Adrenal gland (tissue), 12 donors: Measurements from ENCODE around the gene ZNF346. TPM values are rescaled to one million over a fixed set of nuclear protein-coding genes. Genes with fewer than 3 reads are reported as not detected.

Source experiments
- DNase-seq, 7 donors: peaks; one replicate each; pipeline ENCODE4 v3.0.0-alpha.2; 2019 to 2020
- H3K27ac ChIP-seq, 5 donors: fragments of 200-600 bp; sonication (generic) in 4 of 5; 1 replicate in 3 of 5; 2 replicates in 2 of 5; pipeline versions ENCODE4 v1.5.1 to v1.8.0; 2016 to 2020; ENCODE audit warnings: mild to moderate bottlenecking in 1 of 5
- H3K27me3 ChIP-seq: fragments of 200-600 bp; 2 replicates; pipeline ENCODE4 v1.8.0; 2021
- H3K36me3 ChIP-seq, 2 donors: fragments of 200-600 bp; replicated peaks in 1 of 2; 1 replicate in 1 of 2; 2 replicates in 1 of 2; pipeline versions ENCODE4 v1.5.1 to v1.8.0; 2018 to 2022
- H3K4me1 ChIP-seq, 2 donors: fragments of 200-600 bp; replicated peaks in 1 of 2; 1 replicate in 1 of 2; 2 replicates in 1 of 2; pipeline versions ENCODE4 v1.5.1 to v1.8.0; 2018 to 2021
- H3K4me3 ChIP-seq, 4 donors: fragments of 200-600 bp; sonication (generic) in 3 of 4; one replicate each; pipeline ENCODE4 v1.5.1; 2016 to 2018
- H3K9me3 ChIP-seq, 3 donors: fragments of 200-600 bp; sonication (generic) in 1 of 3; replicated peaks in 1 of 3; 1 replicate in 2 of 3; 2 replicates in 1 of 3; pipeline versions ENCODE4 v1.5.1 to v1.8.0; 2016 to 2021
- POLR2A ChIP-seq, 2 donors: fragments of 450-650 bp; IDR thresholded peaks; one replicate each; pipeline ENCODE4 v1.6.1; 2017; ENCODE audit warnings: antibody characterized with exemption in 2 of 2, mild to moderate bottlenecking in 2 of 2, moderate library complexity in 1 of 2
- WGBS, 4 donors: extraction: QIAGEN DNeasy Blood & Tissue Kit in 2 of 4; methylation state at CpG; one replicate each; pipeline versions ENCODE4 v1.1.5 to v1.1.7; 2013 to 2017; 5-methylcytosine and 5-hydroxymethylcytosine counted together
- intact Hi-C, 2 donors: fragments of 100-400 bp; cut with DNase I; formaldehyde crosslinking; loops; one replicate each; pipeline versions ENCODE4 v1.14.1 to v1.15.0; 2022 to 2023
- polyA plus RNA-seq, 3 donors: library from polyadenylated mRNA; stranded (reverse); fragments of 200-250 nt in 2 of 3; fragments of 350-450 nt in 1 of 3; fragmentation: Illumina TruSeq in 1 of 3; extraction: RNeasy Lipid Tissue Mini Kit (QIAGEN cat#74804) in 1 of 3; gene quantifications; one replicate each; pipeline ENCODE4 v1.2.3, GENCODE V29; 2013 to 2014
- total RNA-seq, 9 donors: library from RNA; depleted of rRNA in 4 of 9; stranded (reverse); fragments of >200 nt in 4 of 9; fragments of 120-200 nt in 1 of 9; fragmentation: NEBNext Ultra II Directional in 1 of 9; extraction: Animal tissue kit (Norgen Biotek cat#: 25700) in 1 of 9; gene quantifications; one replicate each; pipeline versions ENCODE4 v1.1.0 to v1.2.4, GENCODE V29; 2013 to 2023
- TF ChIP-seq, protein P1 (sequence below), 6 experiments: fragments of 450-650 bp in 4 of 6; fragments of 200-600 bp in 2 of 6; sonication (generic) in 1 of 6; IDR thresholded peaks; 1 replicate in 5 of 6; 2 replicates in 1 of 6; pipeline versions ENCODE4 v1.5.1 to v1.8.0; 2016 to 2021; ENCODE audit warnings: antibody characterized with exemption in 6 of 6, mild to moderate bottlenecking in 2 of 6, moderate library complexity in 1 of 6
- donor health status: healthy with polysubstance abuse.
- donor health status: Bipolar disorder and iron deficiency.
- donor health status: DM: yes; HTN: yes; CAD: no.
- donor health status: DM: no; HTN: no; CAD: no.
- donor health status: DM: no; HTN: no; CAD: no.
- donor health status: DM: yes; HTN: yes; CAD: no.

ZNF346 gene
- total and polyA plus RNA-seq, 12 donors, result 7.9 to 29.4 (median 17.1) TPM

DNA sequence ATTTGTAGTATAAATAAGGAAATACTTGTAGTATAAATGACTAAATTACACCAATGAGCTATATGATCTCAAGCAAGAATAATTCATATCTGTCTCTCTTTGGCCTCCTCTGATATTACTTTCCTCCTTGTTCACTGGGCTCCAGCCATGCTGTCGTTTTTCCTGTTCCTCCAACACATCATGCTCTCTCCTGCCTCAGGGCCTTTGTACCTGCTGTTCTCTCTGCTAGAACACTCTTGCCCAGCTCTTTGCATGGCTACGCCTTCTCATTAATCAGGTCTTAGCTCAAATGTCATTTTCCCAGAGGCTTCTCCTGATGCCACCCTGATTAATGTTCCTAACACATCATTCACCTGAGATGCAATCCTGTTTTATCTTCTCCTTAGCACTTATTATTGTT is 2.5 kb upstream of the ZNF346 start:
- no peak overlapping the region for H3K4me3 ChIP-seq
- intact Hi-C loops, result no loop called here
- no peak overlapping the region for H3K27ac ChIP-seq
- H3K9me3 ChIP-seq, result no peaks in the 10 kb centered on the region
- H3K27me3 ChIP-seq, result no peaks in the 10 kb centered on the region
- H3K4me1 ChIP-seq, result peaks cover 5 to 22% of the 10 kb centered on the region in 2 donors
- H3K36me3 ChIP-seq, result no peaks in the 10 kb centered on the region
- TF ChIP-seq, protein P1, sequence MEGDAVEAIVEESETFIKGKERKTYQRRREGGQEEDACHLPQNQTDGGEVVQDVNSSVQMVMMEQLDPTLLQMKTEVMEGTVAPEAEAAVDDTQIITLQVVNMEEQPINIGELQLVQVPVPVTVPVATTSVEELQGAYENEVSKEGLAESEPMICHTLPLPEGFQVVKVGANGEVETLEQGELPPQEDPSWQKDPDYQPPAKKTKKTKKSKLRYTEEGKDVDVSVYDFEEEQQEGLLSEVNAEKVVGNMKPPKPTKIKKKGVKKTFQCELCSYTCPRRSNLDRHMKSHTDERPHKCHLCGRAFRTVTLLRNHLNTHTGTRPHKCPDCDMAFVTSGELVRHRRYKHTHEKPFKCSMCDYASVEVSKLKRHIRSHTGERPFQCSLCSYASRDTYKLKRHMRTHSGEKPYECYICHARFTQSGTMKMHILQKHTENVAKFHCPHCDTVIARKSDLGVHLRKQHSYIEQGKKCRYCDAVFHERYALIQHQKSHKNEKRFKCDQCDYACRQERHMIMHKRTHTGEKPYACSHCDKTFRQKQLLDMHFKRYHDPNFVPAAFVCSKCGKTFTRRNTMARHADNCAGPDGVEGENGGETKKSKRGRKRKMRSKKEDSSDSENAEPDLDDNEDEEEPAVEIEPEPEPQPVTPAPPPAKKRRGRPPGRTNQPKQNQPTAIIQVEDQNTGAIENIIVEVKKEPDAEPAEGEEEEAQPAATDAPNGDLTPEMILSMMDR (IDR thresholded peaks at IDR 0.05), result no peak
- TF ChIP-seq POLR2A (IDR thresholded peaks at IDR 0.05), result no peak
- DNase-seq, result no peak
- 94 to 98% (median 97%) methylated on average over 2 of the region's 2 CpGs for WGBS, 4 donors

DNA sequence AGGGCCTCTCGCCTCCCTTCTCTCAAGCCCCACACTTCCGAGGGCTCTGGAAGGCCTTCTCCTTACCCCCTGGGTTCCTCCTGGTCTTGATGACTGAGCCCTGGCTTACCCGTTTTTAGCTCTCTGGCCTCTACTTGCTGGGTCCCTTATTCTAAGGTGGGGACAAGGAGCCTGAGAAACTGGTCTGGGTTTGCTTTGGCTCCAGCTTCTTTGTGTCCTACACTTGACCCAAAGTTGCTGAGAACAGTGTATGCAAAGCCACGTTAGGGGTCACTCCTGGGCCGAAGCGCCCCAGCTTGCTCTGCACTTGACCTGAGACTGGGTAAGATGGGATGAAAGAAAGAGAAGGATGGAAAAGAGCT is 788 bp downstream of the ZNF346 start:
- WGBS, 4 donors, result 17 to 28% (median 24%) methylated on average over 6 of the region's 6 CpGs
- Histone ChIP-seq H3K27ac (peak overlapping the region in 4 of 5 donors; percentile 66 to 90 (median 78)), H3K9me3 (no peaks in the 10 kb centered on the region), H3K4me1 (peaks cover 5 to 27% of the 10 kb centered on the region in 2 donors), H3K27me3 (no peaks in the 10 kb centered on the region), H3K4me3 (peak overlapping the region in 3 of 4 donors; percentile 57 to 89 (median 76)), H3K36me3 (peaks cover 0 to 4% of the 10 kb centered on the region in 2 donors)
- TF ChIP-seq POLR2A (IDR thresholded peaks at IDR 0.05), result no peak
- TF ChIP-seq, protein P1 (IDR thresholded peaks at IDR 0.05), result no peak
- peak in 1 of 7 donors; percentile 18 for DNase-seq
- intact Hi-C loops, result no loop called here

DNA sequence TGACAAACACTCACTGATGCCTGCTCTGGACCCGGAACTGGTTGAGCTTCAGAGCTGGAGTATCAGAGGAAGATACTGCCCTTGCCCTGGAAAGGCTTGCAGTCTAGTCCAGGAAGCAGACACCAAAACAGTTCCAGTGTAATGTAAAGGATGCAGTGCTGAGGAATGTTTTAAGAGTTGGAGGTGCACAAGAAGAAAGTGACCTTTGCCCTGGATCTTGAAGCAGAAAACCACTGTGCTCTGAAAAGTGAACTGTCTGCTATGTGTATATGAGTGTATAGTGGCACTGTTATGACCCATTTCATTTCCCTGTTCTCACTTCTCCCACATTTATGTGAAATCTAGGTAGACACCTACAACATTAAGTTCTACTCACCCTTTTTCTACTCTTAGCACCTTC is 2.1 kb downstream of the ZNF346 start:
- H3K27me3 ChIP-seq, result no peaks in the 10 kb centered on the region
- no peaks in the 10 kb centered on the region for H3K9me3 ChIP-seq
- peaks cover 0 to 7% of the 10 kb centered on the region in 2 donors for H3K36me3 ChIP-seq
- no peak for TF ChIP-seq POLR2A (IDR thresholded peaks at IDR 0.05)
- TF ChIP-seq, protein P1 (IDR thresholded peaks at IDR 0.05), result no peak
- H3K4me1 ChIP-seq, result peaks cover 5 to 27% of the 10 kb centered on the region in 2 donors
- intact Hi-C loops, result no loop called here
- H3K27ac ChIP-seq, result peak overlapping the region in 1 of 5 donors; percentile 1
- no peak for DNase-seq
- whole genome bisulfite sequencing, 4 donors, result 87 to 100% (median 93%) methylated on average over 1 of the region's 1 CpG
- no peak overlapping the region for H3K4me3 ChIP-seq

DNA sequence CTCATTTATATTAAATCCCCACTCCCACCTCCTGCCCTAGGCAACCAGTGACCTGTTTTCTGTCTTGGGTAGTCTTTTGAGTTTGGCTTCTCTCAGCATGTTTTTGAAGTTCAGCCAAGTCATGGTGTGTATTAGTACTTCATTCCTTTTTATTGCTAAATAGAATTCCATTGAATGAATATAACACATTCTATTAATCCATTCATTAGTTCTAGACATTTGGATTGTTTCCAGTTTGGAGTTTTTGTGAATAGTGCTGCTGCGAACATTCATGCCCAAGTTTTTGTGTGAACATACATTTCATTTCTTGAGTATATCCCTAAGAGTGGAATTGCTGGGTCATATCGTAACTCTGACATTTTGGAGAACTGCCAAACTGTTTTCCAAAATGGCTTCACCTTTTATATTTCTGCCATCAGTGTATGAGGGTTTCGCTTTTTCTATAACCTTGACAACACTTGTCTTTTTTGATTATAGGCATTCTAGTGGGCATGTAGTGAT is 2.7 kb downstream of the ZNF346 start:
- Histone ChIP-seq H3K4me3 (no peak overlapping the region), H3K9me3 (no peaks in the 10 kb centered on the region), H3K27me3 (no peaks in the 10 kb centered on the region), H3K27ac (no peak overlapping the region), H3K36me3 (peaks cover 0 to 8% of the 10 kb centered on the region in 2 donors), H3K4me1 (peaks cover 5 to 27% of the 10 kb centered on the region in 2 donors)
- DNase-seq, result no peak
- 85 to 90% (median 88%) methylated on average over 3 of the region's 3 CpGs for WGBS, 4 donors
- TF ChIP-seq, protein P1 (IDR thresholded peaks at IDR 0.05), result no peak
- TF ChIP-seq POLR2A (IDR thresholded peaks at IDR 0.05), result no peak
- intact Hi-C loops, result no loop called here
